ENCODE measurements around the gene LY9.

DNA sequence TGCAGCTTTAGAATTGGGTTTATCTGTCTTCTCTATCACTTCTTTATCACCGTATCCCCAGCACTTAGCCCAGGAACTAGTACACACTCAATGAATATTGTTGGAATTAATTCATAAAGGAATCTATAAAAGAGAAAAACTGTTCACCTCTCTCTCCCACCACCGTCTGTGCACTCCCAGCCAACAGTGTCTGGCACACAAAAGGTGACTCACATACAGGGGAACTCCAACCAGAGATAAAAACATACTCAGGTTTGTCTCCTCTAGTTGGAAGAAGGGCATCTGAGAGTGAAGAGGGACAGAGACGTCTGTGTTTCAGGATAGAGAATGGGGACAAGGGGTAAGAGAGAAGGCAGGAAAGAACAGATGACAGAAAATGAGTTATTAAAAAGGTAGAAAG, 79.0 kb downstream of the LY9 start:
- TF ChIP-seq, protein P1, sequence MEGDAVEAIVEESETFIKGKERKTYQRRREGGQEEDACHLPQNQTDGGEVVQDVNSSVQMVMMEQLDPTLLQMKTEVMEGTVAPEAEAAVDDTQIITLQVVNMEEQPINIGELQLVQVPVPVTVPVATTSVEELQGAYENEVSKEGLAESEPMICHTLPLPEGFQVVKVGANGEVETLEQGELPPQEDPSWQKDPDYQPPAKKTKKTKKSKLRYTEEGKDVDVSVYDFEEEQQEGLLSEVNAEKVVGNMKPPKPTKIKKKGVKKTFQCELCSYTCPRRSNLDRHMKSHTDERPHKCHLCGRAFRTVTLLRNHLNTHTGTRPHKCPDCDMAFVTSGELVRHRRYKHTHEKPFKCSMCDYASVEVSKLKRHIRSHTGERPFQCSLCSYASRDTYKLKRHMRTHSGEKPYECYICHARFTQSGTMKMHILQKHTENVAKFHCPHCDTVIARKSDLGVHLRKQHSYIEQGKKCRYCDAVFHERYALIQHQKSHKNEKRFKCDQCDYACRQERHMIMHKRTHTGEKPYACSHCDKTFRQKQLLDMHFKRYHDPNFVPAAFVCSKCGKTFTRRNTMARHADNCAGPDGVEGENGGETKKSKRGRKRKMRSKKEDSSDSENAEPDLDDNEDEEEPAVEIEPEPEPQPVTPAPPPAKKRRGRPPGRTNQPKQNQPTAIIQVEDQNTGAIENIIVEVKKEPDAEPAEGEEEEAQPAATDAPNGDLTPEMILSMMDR (IDR thresholded peaks at IDR 0.05): no peak
- TF ChIP-seq POLR2A (IDR thresholded peaks at IDR 0.05): no peak

All from lower leg skin (tissue), 3 donors.